IPS-NIHi7 (cell line): ENCODE results near the gene SPEF2.

Source experiments
- DNase-seq: peaks from one replicate; pipeline ENCODE4 v3.0.0; 2012; ENCODE audit warnings: mixed read lengths; ENCODE audit errors: extremely low spot score

The SPEF2 gene

DNA sequence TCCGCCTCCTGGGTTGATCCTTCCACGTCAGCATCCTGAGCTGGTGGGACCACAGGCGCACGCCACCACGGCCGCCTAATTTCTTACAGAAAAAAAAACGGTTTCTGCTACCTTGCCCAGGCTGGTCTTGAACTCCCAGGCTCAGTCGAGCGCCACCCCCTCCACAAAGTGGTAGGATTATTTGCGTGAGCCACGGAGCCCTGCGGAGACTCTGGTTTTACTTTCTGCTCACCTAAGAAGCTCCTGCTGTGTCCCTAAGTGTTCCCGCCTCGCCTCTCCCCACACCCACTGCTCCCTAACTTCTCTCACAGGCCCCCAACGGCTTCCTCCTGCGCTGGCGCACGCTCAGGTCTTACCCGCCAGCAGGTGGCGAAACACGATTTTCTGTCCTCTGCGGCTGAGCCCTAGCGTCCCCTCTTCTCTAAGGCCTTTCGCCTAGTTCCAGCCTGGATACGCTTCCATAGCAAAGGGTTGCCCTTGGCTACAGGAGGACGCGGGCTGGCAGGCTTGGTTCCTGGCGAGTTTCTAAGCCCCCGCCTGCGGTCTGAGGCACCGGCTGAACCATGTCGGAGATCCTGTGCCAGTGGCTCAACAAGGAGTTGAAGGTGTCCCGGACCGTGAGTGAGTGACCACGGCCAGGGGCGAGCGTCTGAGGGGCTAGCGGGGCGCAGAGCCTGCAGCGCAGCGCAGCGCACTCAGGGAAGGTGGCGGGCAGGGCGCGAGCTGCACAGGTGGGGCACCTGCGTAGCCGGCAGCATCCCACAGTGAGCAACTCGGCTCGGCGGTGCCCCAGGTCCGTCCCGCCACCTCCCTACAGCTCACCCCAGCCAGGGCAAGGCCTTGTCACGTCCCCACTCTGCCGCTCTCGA lies at the start of gene SPEF2:
SPEF2 (plus strand) TSS at position 429 of the 869 bp plus-strand sequence; CDS start at position 564, 135 bp downstream.
- peak; percentile 90 for DNase-seq

DNA sequence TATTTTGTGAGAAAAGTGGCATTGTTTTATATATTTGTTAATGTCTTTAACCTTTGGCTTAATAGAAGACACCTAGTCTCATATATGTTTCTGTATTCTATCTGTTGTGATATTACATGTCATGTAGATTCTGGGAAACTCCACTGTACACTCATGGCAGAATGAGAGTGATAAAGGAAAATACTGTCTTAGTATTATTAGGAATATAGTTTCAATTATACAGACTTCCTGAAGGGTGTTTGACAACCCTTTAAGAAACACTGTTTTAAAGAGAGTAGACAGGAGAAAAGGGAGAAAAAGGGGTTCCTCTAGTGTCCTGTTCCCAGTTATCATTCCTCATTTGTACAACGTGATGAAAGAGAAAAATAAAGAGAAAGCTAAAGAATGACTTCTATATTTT lies 42.1 kb upstream of the SPEF2 start:
- no peak for DNase-seq

- no peak for DNase-seq
Measured at GRCh38 chr5:35587419-35587818, 30.2 kb upstream of the SPEF2 start.

GRCh38 chr5:35593338-35593737 lies 24.3 kb upstream of the SPEF2 start:
- no peak for DNase-seq

GRCh38 chr5:35598707-35599370 lies 18.8 kb upstream of the SPEF2 start:
- peak; percentile 42 for DNase-seq

- no peak for DNase-seq
Measured at GRCh38 chr5:35600591-35600990, 17.1 kb upstream of the SPEF2 start.

DNA sequence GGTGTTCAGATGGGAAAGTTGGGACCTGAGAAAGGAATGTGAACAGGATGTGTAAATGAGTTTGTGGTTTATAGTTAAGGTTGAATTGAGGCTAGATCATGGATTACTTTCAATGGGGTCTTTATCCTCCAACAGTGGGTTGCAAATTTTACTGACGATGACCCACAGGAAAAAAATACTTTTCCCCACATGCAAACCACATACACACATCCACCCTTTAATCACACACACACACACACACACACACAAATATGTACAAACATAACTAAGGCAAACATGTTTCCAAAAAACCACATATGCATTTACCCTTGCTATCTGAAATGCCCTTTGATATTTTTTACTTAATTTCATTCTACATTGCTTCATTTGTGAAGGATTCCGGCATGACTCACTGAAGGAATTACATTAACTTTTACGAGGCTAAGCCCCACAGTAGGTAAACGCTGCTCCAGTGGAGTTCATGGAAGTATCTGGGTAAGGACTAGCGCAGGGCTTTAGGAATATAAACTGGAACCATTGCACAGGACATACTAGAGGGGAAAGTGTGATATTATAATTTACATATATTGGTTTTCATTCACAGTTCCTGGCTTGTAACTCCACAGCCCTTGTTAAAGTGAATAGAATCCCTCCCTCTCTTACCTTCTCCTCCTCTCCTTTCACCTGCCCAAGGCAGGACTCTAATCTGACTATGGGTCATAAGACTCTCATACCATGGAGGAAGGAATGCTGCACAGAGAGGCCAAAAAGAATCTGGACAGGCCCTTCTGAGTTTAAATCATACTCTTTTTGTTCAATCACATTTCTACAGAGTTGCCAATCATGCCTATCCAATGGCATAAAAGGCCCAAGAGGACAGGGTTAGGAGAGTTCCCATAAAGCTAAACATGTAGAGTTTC lies 8.5 kb upstream of the SPEF2 start:
- DNase-seq = no peak

GRCh38 chr5:35617060-35617434 lies 616 bp upstream of the SPEF2 start:
- no peak for DNase-seq

GRCh38 chr5:35618304-35618636 lies 607 bp downstream of the SPEF2 start:
- no peak for DNase-seq

DNA sequence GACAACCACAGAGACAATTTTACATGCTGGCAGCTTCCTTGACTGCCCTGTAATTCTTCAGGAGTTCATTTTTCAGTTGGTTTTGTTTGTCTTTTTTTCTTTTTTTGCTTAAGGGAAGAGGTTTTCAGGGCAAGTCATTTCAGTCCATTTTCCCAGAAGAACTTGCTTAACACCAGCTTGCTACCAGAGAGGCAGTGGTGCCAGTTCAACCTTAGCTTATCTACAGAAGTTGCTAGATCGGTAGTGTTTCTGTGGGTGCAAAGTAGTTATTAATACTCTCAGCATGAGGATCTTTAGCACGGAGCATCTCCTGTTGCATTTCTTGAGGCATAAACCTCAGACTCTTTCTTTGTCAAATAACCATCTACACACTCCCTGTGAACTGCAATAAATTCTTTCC lies 1.1 kb downstream of the SPEF2 start:
- no peak for DNase-seq

GRCh38 chr5:35622974-35623373 lies 5.3 kb downstream of the SPEF2 start:
- no peak for DNase-seq

DNA sequence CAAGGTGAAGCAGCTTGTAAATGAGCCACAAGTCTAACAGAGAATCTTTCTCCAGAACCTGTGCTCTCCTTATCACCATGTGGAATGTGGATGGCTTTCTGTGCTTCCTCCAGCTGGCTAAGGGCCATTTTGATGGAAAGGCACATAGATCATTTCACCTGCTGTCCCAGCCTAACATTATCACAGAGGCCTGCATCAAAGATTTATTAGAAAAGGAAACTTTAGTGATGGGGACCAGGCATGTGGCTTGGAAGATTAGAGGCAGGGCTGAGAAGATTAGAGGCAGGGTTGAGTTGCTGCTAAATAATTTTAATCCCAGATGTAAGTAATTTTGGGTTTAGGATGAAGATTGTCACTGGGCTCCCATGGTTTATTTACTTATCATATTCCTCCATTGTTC lies 6.3 kb downstream of the SPEF2 start:
- DNase-seq = no peak

GRCh38 chr5:35626108-35626507 lies 8.4 kb downstream of the SPEF2 start:
- no peak for DNase-seq

- no peak for DNase-seq
Measured at GRCh38 chr5:35626553-35626952, 8.9 kb downstream of the SPEF2 start.

GRCh38 chr5:35634326-35634725 lies 16.7 kb downstream of the SPEF2 start:
- DNase-seq = no peak

GRCh38 chr5:35640623-35641022 lies 23.0 kb downstream of the SPEF2 start:
- DNase-seq = no peak

DNA sequence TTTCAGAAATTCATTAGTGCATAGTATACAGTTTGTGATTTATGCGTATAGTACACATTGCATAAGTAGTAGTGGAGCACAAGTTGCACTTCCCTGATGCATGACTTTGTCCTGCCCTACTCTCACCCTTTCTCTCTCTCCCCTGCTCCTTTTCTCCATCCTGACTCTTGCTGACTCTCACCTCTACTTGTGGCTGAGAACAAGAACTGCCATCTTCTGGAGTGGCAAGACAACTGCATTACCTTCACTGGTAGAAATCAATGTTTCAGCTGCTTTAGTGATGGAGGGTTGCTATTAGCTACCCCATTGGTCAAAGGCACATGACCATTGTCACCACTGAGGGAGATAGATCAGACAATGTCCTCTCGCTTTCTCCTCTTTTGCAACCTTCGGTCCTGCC lies 26.9 kb downstream of the SPEF2 start:
- DNase-seq = peak; percentile 28

DNA sequence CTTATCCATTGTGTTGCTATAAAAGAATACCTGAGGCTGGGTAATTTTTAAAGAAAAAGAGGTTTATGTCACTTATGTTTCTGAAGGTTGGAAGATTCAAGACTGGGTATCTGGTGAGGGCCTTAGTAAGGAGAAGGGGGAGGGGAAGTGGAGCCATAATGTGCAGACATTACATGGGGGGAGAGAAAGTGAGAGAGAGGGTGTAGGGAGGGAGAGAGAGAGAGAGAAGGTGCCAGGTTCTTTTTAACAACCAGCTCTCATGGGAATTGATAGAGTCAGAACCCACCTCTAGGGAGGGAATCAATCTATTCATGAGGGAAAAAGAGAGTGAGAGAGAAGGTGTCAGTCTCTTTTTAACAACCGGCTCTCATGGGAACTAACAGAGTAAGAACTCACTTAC lies 29.5 kb downstream of the SPEF2 start:
- no peak for DNase-seq

DNA sequence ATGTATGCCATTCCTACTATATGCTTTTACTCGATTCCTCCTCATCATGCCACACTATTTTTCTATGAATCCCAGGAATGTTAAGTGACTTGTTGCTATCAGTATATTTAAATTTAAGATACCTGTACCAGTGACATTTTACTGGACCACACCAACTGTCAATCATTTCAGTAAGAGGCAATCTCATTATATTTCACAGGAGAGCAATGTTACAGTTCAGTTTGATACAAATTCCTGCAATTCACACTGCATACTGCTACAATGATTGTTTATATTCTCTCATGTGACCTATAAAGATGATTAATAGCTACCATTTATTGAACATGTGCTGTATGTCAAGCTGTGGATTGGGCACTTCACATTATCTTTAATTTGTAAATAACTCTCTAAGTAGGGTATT lies 30.0 kb downstream of the SPEF2 start:
- DNase-seq = no peak

DNA sequence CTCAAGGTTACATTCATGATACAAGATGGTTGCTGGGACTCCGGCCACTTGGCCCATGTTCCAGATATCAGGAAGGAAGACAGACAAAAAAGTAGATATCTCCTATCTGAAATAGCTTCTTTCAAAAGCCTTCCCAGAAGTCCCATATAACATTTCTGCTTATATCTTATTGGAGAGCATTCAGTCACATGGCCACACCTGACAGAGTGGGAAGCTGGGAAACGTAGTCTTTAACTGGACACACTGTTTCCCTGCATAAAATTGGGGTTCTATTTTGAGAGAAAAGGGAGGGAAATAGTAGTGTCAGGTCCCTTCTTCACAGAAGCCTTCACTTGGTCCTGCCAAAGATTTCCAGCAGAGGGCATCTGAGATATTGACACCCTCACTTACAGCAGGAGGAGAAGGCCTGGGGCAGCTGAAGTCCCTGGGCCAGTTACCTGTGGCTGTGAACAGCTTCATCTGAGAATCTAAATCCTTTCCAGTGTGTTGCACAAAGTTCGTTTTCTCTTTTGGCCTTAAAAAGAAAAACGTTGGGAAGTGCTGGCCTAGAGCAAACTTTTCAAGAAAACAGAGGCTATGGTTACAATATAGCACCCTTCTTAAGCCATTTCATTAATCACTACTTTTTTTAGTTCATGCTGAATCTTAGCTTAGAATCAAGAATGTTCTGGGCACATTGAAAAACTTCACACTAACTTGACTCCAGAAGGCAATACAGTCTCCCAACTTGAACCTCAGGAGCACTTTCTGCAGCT lies 33.5 kb downstream of the SPEF2 start:
- DNase-seq = peak; percentile 65

DNA sequence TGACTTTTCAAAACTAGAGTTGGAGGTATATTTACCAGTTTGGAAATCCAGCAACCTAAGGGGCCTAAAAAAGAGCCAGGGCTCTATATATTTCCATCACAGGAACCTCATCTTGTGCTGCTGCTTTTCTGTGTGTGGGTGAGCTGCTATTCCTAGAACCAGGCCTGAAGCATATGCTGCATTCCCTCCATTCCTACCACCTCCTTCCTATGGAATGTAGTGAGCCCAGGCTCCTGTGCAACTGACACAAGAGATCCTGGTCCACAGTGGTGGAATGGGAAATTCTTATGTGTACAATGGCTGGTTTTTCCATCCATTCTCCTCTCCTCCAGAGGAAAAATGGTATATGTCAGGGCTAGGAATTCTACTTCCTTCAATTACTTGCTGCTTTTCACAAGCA lies 39.1 kb downstream of the SPEF2 start:
- DNase-seq = peak; percentile 36

GRCh38 chr5:35657877-35658276 lies 40.2 kb downstream of the SPEF2 start:
- DNase-seq = no peak
